Pulmonary artery endothelial cell (primary cell): ENCODE results near the gene ITPR1. TPM values are rescaled to one million over a fixed set of nuclear protein-coding genes. Genes with fewer than 3 reads are reported as not detected.
"Not testable (repeated sequence)": the region's sequence is repeated elsewhere in the genome, so short reads cannot be mapped to it uniquely, and the experiment has no call there.

Experiments used
- DNase-seq: peaks from one replicate; pipeline ENCODE4 v3.0.0-alpha.2; 2011; ENCODE audit warnings: low read depth, low spot score
- total RNA-seq: library from RNA; depleted of rRNA; stranded (reverse); fragments of >200 nt; gene quantifications from 2 replicates; pipeline ENCODE4 v1.2.3, GENCODE V29; 2014

The ITPR1 gene
- total RNA-seq, 1 donor from 2014 or later, result 15.2 TPM

DNA sequence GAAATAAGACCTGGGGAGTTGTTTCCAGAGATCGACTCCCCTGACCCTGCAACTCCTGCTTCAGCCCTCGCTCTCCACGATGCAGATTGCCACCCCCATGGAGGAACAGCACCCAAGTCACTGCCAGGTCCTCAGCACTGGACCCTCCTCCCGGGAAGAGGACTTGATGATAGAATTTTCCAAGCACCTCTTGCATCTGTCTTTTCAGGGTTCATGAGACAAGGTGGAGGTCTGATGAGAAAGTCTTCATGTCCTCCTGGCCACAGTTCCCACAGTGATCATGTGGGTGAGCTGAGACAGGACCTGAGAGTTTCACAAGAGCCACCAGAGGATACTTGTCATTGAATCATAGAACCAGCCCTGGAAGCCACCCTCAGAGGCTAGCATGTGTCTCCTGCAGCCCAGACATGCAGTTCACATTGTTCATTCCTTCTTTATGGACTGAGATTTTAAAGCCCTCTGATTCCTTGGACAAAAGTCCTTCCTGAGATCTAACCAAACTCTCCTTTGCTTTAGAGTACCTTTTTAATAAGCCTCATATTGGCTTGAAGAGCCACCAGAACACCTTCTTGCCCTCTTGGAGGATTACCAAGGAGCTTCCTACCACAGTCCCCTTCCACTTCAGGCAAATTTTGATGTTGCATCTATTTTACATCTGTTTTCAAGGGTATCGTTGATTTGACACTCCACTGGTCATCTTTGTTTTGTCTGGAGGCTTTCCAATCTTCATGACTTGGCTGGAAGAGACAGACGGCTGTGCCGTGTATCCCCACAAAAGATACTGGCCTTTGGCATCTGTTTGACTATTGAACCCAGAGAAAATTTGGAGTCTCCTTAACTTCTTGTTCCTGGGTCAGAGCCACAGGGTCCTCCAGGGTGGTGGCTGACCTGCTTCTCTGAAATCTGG, 261.3 kb downstream of the ITPR1 start:
- no peak for DNase-seq

DNA sequence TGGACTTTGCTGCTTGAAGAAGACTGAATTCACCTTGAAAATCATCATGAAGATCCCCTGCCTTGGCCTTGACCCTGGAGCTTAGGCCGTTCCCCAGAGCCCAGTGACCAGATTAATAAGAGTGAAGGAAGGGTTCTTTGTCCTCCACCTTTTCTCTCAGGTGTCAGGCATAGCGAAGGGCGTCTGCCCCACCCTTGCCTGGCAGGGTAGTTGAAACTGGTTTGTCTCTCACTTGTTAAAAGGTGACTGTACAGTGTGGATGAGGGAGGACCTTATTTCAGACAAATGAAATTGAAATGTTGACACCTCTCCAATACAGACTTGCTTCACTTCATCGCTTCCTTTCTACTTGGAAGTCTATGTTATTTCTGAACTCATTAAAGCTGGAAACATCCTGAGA, 262.4 kb downstream of the ITPR1 start:
- DNase-seq, result no peak

DNA sequence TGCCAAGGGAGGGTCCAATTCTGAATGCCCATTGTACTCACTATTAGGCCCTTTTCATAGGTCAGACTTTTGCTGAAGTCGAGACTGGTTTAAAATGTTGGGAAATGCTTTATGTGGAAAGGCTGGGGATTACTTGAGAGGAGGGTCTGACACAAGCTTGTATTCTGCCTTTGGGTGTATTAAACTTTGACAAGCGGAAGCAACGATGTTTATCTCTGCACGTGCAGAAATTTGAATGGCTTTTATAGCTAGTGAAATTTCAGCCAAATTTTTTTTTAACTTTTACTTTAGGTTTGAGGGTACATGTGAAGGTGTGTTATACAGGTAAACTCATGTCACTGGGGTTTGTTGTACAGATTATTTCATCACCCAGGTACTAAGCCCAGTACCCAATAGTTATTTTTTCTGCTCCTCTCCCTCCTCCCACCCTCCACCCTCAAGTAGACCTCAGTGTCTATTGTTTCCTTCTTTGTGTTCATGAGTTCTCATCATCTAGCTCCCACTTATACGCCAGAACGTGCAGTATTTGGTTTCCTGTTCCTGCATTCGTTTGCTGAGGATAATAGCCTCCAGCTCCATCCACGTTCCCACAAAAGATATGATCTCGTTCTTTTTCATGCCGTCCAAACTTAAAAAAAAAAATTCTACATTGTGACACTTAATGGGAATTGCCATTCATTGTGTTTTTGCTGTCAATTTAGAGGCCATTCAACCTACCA, 263.1 kb downstream of the ITPR1 start:
- DNase-seq, result no peak

DNA sequence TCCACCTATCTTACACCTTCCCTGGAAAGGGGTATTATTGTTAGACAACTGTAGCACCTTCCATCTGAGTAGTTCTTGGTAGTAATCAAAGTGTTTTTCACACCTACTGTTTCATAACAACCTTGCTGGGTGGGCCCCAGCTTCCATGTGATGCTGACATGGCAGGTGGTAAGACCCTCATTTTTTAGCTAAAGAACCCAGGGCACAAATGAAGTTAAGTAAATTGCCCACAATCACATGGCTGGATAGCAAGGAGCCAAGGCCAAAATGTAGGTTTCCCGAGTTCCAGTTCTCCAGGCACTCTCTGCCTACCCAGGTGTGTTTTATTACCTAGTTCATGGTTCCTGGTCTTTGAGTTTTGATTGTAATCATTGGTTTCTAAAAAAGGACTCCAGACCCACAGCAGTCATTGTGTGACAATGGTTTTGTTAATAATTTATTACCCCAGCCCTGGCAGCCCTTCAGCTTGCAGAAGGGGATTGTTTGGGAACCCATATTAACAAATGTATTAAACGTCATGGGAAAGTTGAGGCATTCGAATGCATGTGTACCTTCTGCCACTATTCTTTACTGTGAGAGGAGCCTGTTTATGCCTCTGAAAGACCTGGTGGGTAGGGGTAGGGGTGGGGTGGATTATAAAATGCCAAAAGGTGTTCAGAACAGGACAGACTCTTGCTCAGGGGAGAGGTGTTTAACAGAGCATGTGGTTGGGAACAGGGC, 263.9 kb downstream of the ITPR1 start:
- no peak for DNase-seq

DNA sequence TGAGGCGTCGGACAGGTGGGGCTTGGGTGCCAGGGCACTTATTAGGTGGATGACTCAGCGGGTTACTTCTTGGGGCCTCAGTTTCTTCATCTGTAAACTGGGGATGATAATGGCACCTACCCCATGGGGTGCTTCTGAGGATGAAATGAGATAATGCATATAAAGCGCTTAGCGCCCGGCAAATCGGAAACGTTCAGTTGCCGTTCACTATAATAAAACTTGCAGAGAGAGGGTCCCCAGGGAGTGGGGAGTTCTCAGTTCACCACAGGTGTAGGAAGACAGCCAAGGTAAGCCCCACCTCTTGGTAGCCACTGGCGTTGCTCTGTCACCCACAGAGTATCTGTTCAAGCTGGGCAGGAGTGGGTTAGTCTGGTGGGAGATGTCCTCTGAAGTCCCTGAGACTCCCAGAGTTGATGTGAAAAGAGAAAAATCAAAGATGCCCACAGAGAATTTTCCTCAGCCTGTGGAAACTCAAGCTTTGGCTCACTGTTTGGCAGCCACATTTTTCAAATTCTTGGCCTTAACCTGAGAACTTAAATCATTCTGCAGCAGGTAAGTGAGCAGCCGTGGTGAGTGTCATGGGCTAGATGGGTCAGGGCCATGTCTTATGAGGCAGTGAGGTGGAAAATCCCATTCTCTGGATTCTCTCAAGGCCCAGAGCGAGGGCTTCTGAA, 264.6 kb downstream of the ITPR1 start:
- DNase-seq, result no peak

DNA sequence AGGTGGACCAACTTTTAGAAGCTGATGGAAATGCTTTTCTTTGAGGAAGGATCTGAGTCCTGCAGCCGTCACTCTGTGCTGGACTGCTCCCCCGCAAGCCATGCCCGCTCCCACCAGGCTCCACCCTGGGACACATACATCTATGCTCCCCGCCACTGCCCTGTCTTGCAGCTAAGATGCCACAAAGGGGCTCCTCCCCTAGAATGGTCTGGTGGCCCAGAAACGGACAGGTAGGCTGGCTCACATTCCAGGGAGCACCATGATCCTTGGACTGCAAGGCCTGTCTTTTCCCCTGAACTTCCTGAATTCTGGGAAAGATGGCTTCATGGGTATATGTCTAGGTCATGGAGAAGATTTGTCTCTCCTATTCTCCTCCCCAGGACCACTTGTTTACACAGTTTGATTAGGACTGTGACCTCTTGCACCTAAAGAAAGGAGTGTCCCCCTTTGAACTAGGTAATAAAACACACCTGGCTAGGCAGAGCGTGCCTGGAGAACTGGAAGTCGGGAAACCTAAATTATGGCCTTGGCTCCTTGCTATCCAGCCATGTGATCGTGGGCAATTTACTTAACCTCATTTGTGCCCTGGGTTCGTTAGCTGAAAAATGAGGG, 265.2 kb downstream of the ITPR1 start:
- DNase-seq, result no peak

DNA sequence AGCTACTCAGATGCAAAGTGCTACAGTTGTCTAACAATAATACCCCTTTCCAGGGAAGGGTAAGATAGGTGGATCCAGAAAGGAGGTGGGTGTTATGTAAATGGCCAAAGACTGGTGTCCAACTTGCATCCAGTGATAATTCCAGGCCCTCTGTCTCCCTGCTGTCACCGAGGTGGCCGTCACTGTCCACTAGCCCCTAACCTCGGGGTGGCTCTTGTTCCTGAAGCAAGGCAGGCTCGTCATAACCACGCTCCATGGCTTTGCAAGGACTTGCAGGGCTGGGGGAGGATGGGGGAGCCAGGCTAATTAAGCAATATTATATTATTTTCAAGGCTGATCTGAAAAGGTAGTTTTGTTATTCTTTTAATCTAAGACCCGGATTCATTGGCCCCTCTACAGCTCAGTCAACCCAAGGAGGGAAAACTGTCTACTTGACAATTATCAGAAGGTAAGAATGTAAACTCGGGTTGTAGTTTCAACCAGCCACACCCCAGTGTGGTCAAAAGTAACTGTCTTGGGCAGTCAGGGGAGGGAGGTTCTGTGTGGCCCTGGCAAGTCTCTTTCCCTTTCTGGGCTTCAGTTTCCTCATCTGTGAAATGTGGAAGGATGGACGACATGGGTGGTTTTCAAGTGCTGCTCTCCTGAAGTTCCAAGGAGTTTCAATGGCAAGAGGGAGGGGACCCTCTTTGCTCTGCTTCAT, 266.0 kb downstream of the ITPR1 start:
- no peak for DNase-seq

DNA sequence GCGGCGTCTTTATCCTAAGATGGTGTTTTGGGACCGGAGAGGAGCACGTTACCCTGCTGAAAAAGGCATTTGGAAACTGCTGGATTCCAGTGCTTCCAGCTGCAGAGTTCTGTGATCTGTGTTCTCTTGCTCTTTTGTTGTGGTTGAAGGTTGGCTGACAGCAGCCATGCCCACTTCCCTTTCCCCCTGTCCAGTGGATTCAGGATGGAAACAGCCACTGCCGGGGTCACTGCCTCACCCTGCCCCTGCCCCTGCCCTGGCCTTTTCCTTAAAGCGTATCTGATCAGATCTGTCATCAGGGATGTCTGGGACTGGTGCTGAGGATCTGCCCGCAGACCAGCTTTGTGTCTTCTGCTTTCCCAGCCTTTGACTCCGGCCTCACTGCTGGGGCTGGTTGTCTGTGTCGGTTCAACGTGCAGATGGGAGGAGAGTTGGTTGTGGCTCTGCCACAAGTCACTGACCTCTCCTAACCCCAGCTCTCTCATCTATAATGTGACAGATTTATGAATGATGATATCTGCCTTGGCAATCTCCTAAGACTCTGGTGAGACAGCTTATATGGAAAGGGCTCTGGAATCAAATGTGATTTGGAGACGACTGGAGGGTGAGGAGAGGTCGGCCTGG, 266.7 kb downstream of the ITPR1 start:
- no peak for DNase-seq

DNA sequence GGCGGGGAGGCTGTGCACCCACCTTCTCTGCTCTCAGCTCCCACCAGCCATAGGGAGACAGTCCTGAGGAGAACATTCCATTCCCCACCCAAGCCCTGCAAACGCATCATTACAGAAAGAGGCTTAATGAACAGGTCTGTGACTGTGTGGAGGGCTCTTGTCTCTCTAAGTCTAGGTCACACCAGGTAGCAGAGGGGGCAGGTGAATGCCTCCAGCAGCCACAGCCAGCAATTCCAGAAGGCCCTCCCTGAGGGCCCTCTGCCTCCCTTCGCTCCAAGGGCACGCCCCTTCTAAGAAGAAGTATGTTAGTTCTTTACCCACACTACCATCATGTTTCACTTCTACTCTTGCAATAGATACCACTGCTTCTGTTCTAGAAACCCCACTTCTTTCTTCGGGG, 268.6 kb downstream of the ITPR1 start:
- DNase-seq, result no peak

DNA sequence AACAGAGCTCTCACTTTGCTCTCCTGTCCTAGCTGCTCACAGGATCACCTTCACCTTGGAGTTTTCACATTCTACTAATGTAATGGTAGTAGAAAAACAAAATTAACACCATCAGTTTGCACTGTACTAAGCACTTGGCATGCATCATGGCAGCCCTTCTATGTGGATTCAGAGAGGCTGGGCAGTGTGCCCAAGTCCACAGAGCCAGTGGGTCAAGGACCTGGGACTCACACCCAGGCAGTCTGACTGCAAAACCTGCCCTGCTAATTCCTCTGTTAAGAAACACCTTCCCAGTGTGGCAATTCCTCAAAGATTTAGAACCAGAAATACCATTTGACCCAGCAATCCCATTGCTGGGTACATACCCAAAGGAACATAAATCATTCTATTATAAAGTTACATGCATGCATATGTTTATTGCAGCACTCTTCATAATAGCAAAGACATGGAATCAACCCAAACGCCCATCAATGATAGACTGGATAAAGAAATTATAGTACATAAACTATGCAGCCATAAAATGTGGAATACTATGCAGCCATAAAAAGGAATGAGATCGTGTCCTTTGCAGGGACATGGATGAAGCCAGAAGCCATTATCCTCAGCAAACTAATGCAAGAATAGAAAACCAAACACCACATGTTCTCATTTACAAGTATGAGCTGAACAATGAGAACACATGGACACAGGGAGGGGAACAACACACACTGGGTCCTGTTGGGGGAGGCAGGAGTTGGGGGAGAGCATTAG, 269.5 kb downstream of the ITPR1 start:
- not testable (repeated sequence) for DNase-seq

DNA sequence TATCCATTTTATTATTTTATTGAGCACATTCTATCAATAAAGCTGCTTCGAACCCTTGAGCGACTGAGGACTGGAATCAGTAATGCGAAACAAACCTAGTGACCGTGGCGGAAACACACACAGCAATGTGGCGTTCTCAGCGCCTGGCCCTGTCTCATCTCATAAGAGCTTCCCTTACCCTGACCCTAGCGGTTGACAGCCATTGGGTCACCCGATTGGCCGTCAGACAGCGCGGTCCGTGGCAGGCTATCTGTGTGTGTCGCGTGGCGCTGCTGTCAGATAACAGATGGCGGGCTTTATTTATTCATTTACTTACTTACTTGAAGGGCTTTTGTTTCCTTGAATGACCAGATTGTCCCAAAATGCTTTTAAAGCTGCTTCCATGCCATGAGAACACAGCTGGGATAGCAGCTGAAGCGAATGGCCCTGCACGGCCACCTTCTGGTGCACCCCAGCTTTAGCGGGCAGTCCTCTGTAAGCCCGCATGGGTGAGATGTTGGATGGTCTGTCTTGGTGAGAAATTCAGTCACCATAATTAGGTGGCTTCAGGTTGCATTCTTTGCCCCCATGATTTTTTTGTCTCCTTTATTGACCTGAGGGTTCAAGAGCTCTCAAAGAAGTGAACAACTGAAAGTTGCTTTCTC, 270.6 kb downstream of the ITPR1 start:
- DNase-seq, result no peak

DNA sequence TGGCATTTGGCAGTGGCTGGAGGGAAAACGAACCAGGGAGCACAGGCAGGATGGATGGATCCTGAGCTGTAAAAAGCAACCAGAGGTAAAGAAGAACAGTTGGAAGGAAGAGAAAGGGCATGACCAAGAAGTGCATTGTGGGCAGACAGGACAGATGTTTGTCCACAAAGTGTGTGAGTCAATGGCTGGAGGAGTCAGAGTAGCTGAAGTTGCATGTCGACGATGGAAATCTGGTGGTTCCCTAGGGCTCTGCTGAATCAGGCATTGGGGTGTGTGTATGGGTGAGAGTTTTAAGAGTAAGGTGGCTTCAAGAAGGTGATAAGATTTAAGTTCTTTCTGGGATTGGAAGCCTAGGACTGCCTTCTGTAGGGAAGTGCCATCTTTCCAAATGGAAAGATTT, 272.1 kb downstream of the ITPR1 start:
- no peak for DNase-seq

DNA sequence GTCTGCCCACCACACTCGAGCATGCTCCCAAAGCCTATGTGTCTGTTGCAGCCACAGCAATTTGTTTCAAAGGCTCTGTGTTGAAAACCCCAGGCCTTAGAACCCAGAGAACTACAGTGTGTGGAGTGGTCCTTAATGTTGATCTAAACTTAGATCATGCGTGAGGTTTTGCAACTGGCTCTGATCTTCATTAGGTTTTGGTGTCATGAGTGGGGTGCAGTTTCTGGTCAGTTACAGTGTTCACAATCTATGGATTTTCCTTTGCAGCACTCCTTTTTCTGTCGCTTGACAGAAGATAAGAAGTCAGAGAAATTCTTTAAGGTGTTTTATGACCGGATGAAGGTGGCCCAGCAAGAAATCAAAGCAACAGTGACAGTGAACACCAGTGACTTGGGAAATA, 273.1 kb downstream of the ITPR1 start:
- DNase-seq, result no peak

DNA sequence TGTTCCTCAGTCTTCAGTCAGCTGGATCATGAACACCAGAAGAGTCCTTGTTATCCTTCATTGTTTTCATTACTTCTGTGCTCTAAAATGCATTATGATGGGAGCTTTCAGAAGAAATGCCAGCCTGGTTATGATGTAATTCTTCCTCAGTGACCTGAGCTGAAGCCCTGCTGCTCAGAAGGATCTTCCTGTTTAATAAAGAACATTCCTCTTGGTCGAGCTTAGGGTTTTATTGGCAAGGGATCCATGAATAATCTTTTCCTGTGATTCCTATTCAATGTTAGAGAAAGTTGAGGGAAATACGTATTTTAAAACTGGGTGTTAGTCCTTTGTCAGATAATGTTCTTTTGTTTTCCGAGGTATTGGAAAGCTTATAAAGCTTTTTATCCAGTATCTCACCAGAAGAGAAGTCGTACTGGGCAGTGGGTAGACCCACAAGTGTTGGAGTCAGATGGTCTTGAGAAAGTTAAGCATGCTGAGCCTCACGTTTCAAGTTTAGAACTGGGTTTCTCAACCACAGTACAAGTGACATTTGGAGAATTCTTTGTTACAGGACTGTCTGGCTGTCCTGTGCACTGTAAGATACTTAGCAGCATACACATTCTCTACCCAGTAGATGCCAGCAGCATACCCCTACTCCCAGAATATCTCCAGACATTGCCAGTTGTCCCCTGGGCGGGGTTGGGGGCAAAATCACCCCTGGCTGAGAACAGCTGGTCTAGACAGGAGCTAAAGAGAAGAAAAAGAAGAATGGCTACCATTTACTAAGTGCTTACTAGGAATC, 273.8 kb downstream of the ITPR1 start:
- DNase-seq, result peak; percentile 45

DNA sequence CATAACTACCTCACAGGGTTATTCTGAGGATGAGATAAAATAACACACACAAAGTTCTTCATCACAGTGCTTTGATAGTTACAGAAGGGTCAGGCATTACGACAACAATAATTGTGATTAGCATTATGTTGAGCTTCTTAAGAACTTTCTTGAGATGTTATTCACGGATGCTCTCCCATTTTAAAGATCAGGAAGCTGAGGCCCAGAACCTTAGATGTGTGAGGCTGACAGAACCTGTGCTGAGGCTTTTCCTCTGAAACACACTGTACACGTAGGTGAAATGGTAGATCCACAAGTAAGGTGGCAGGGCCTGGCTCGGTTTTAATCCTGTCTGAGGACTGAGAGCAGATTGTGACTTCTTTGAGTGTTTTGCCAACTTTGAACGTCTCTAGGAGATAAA, 274.9 kb downstream of the ITPR1 start:
- no peak for DNase-seq

DNA sequence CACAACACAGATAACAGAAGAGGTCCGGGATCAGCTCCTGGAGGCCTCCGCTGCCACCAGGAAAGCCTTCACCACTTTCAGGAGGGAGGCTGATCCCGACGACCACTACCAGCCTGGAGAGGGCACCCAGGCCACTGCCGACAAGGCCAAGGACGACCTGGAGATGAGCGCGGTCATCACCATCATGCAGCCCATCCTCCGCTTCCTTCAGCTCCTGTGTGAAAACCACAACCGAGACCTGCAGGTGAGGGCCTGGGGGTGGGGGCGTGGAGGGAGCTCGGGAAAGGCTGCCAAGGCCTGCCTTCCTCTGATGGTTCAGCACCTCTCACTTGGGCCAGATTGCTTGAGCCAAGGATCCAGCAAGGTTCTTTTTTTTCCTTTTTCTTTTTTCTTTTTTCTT, 275.4 kb downstream of the ITPR1 start:
- DNase-seq, result no peak

DNA sequence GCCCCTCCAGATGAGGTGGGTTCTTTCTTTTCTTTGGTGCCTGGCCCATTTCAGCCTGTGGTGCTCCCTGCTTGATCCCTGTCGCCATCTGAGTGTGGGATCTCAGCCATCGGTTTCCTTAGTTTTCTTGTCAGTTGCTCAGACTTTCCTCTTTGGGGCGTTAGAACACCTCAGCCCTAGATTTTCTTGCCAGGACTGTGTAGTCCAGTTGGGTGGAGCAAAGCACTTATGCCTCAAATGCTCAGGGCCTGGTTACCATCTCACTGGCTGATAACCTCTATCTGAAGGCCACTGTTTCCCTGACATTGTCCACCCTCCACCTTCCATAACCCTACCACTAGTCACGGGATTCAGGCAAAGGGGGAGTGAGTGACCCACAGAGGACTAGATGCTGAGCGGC, 277.4 kb downstream of the ITPR1 start:
- no peak for DNase-seq

DNA sequence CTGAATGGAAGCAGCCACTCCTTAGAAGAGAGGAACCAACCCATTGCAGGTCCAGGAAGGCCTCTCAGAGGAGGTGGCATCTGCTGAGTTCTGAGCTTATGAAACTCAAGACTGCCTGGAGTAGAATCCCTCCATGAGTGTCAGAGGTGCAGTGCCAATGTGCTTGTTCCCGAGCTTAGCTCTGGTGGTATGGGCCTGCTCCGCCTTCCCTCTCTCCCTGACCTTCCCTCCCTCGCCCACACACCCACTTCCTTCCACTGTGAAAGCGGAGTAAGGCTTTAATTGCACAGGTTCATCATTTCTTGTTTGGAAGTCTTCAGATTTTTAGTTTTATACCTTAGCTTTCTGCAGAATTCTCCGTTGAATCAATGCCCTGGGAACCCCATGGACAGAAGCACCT, 278.1 kb downstream of the ITPR1 start:
- DNase-seq, result no peak
